Heart left ventricle (tissue), 16 donors: ENCODE measurements around the gene VGLL3. TPM values are rescaled to one million over a fixed set of nuclear protein-coding genes. Genes with fewer than 3 reads are reported as not detected.

Experiments
- ATAC-seq, 4 donors: fragments of 200-7000 bp; cut with Tn5 transposase; one replicate each; pipeline ENCODE4 v1.9.1; 2020 to 2022; ENCODE audit warnings: moderate library complexity in 4 of 4, mild to moderate bottlenecking in 3 of 4, moderate number of reproducible peaks in 1 of 4
- DNase-seq, 5 donors: peaks; one replicate each; pipeline ENCODE4 v3.0.0-alpha.2; 2020
- H3K27ac ChIP-seq, 12 donors: fragments of 200-600 bp; sonication (generic) in 4 of 12; one replicate each; pipeline versions ENCODE4 v1.5.0 to v1.8.0; 2016 to 2022; ENCODE audit warnings: mild to moderate bottlenecking in 2 of 12
- H3K27me3 ChIP-seq, 9 donors: fragments of 200-600 bp; sonication (generic) in 2 of 9; one replicate each; pipeline versions ENCODE4 v1.5.1 to v1.8.0; 2016 to 2022; ENCODE audit warnings: mild to moderate bottlenecking in 3 of 9
- H3K36me3 ChIP-seq, 9 donors: fragments of 200-600 bp; sonication (generic) in 2 of 9; one replicate each; pipeline versions ENCODE4 v1.5.0 to v1.8.0; 2018 to 2022; ENCODE audit warnings: mild to moderate bottlenecking in 2 of 9
- H3K4me1 ChIP-seq, 12 donors: fragments of 200-600 bp; sonication (generic) in 4 of 12; one replicate each; pipeline versions ENCODE4 v1.5.0 to v1.8.0; 2016 to 2022; ENCODE audit warnings: mild to moderate bottlenecking in 3 of 12
- H3K4me3 ChIP-seq, 12 donors: fragments of 200-600 bp; sonication (generic) in 4 of 12; one replicate each; pipeline versions ENCODE4 v1.5.0 to v1.8.0; 2017 to 2022; ENCODE audit warnings: mild to moderate bottlenecking in 9 of 12, moderate library complexity in 4 of 12
- H3K9me3 ChIP-seq, 12 donors: fragments of 200-600 bp; sonication (generic) in 4 of 12; one replicate each; pipeline versions ENCODE4 v1.5.0 to v1.8.0; 2016 to 2022; ENCODE audit warnings: mild to moderate bottlenecking in 1 of 12
- POLR2A ChIP-seq, 2 donors: fragments of 450-650 bp; IDR thresholded peaks; one replicate each; pipeline ENCODE4 v1.6.1; 2017; ENCODE audit warnings: antibody characterized with exemption in 2 of 2, mild to moderate bottlenecking in 2 of 2, moderate library complexity in 2 of 2
- WGBS, 4 donors: extraction: QIAGEN DNeasy Blood & Tissue Kit in 2 of 4; methylation state at CpG; one replicate each; pipeline versions ENCODE4 v1.1.5 to v1.1.7; 2013 to 2018; 5-methylcytosine and 5-hydroxymethylcytosine counted together
- intact Hi-C, 10 donors: fragments of 100-400 bp; cut with DNase I; formaldehyde crosslinking; loops; one replicate each; pipeline versions ENCODE4 v1.11.1 to v1.14.2; 2022
- polyA plus RNA-seq, 2 donors: library from polyadenylated mRNA; stranded (reverse); fragments of 200-250 nt; gene quantifications; one replicate each; pipeline ENCODE4 v1.2.3, GENCODE V29; 2013
- total RNA-seq, 9 donors: library from RNA; depleted of rRNA in 2 of 9; stranded (reverse); fragments of >200 nt in 2 of 9; fragmentation: NEBNext Ultra II Directional in 3 of 9; extraction: Animal tissue kit (Norgen Biotek cat#: 25700) in 3 of 9; gene quantifications; one replicate each; pipeline versions ENCODE4 v1.1.0 to v1.2.4, GENCODE V29; 2016 to 2023
- TF ChIP-seq, protein P1 (sequence below), 12 donors: fragments of 200-600 bp; sonication (generic) in 4 of 12; IDR thresholded peaks; one replicate each; pipeline versions ENCODE4 v1.5.0 to v1.8.0; 2018 to 2022; ENCODE audit warnings: antibody characterized with exemption in 12 of 12, mild to moderate bottlenecking in 5 of 12
- donor health status: ischemic (EF 13 %, LVEDD 7.1; RV severe dilation, severe dysfunction).
- donor health status: healthy with polysubstance abuse.
- donor health status: DM: no; HTN: yes; CAD: no.
- donor health status: DM: no; HTN: no; CAD: no.
- donor health status: ischemic (EF 25% LVEDD 6.9; RV normal size, moderate dysfunction).
- donor health status: ischemic (EF 25% LVEDD 5.7; RV mildly dilated, moderate dysfunction).
- donor health status: healthy.
- donor health status: DM: yes; HTN: yes; CAD: no.
- donor health status: ischemic (EF 35%, LVEDD 5.7; RV mildly dilated, moderate dysfunction).
- donor health status: nonischemic (EF 11% LVEDD 7.7; RV severe dilation, severe dysfunction).
- donor health status: DM: yes; HTN: yes; CAD: no.
- donor health status: PGD.
- donor health status: ischemic (EF 29% LVEDD 5.4; RV normal size, mild dysfunction).
- donor health status: nonischemic (EF 23%, LVEDD 6.1; RV moderate dilation, normal function).

The VGLL3 gene
- total and polyA plus RNA-seq, 11 donors, result 0.65 to 25.4 (median 6.3) TPM

DNA sequence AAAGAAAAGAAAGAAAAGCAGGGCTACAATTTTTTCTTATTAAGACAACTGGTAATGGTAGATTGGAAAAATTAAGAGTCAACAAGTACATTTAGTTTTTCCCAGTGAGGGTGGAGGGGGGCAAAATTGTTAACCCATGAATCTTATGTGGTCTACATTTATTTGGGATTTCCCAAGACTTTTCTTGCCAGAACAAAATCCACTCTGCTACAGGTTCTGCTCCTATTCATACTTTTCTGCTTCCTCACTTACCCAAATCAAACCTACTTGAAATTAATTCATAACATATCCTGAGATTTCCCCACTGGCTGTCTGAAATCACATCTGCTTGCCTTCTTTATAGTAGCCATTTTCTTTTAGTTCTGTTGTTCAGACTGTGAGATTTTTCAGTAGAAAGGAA lies 41.1 kb downstream of the VGLL3 start:
- no peak for ATAC-seq
- H3K27ac ChIP-seq, result no peak overlapping the region

DNA sequence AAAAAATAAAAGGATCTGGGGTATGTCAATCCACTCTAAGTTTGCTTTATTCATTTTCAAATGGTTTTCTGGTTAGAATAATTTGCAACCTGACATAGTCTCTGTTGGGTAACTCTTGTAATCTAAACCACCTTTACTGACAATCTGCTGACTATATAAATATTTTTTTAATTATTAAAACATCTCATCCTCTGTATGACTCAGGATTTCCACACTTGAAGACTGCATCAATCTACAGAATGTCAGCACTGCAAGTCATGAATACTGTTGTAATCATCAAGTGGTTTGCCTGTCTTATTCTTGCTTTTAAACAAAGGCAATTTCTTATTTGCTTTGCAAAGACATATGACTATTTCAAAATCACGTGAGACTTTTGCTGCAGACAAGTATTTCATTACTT lies 42.1 kb downstream of the VGLL3 start:
- H3K36me3 ChIP-seq, result peaks cover 0 to 9% (median 0%) of the 10 kb centered on the region in 9 donors
- WGBS, 4 donors, result 74 to 81% (median 75%) methylated on average over 1 of the region's 1 CpG

More for the DNA sequence above, 41.1 kb downstream of the VGLL3 start:
- no peak for DNase-seq
- Histone ChIP-seq H3K27me3 (no peaks in the 10 kb centered on the region), H3K9me3 (no peaks in the 10 kb centered on the region), H3K4me3 (no peak overlapping the region), H3K36me3 (peaks cover 0 to 7% (median 0%) of the 10 kb centered on the region in 9 donors), H3K4me1 (peaks cover 0 to 6% (median 0%) of the 10 kb centered on the region in 12 donors)
- intact Hi-C loops, result no loop called here
- TF ChIP-seq, protein P1, sequence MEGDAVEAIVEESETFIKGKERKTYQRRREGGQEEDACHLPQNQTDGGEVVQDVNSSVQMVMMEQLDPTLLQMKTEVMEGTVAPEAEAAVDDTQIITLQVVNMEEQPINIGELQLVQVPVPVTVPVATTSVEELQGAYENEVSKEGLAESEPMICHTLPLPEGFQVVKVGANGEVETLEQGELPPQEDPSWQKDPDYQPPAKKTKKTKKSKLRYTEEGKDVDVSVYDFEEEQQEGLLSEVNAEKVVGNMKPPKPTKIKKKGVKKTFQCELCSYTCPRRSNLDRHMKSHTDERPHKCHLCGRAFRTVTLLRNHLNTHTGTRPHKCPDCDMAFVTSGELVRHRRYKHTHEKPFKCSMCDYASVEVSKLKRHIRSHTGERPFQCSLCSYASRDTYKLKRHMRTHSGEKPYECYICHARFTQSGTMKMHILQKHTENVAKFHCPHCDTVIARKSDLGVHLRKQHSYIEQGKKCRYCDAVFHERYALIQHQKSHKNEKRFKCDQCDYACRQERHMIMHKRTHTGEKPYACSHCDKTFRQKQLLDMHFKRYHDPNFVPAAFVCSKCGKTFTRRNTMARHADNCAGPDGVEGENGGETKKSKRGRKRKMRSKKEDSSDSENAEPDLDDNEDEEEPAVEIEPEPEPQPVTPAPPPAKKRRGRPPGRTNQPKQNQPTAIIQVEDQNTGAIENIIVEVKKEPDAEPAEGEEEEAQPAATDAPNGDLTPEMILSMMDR (IDR thresholded peaks at IDR 0.05), result no peak
- no peak for TF ChIP-seq POLR2A (IDR thresholded peaks at IDR 0.05)

DNA sequence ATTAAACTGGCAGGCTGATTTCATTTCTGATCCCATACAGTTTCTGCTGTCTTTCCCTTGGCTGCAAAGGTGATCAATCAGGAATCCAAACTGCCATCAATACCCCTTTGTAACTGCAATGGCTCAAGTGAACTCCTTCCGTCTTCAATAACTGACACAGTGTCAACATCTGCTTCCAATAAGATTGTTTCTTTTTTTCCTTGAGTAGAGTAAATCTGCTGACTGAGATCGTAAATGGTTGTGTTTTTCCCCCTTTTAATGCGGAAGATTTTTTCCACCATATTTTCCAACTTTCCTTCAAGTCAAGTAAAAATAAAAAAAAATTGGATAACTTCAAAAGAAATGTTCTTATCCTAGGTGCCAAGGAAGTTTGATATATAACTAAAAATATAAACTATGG lies 48.7 kb downstream of the VGLL3 start:
- ATAC-seq, result no peak
- no peak for DNase-seq
- 80 to 91% (median 84%) methylated on average over 3 of the region's 3 CpGs for WGBS, 4 donors
- TF ChIP-seq, protein P1 (IDR thresholded peaks at IDR 0.05), result no peak
- TF ChIP-seq POLR2A (IDR thresholded peaks at IDR 0.05), result no peak
- Histone ChIP-seq H3K27ac (no peak overlapping the region), H3K36me3 (peaks cover 0 to 9% (median 0%) of the 10 kb centered on the region in 9 donors), H3K27me3 (no peaks in the 10 kb centered on the region), H3K9me3 (no peaks in the 10 kb centered on the region), H3K4me1 (peaks cover 0 to 13% (median 0%) of the 10 kb centered on the region in 12 donors), H3K4me3 (no peak overlapping the region)
- intact Hi-C loops, result no loop called here

More for the DNA sequence above, 42.1 kb downstream of the VGLL3 start:
- Histone ChIP-seq H3K9me3 (no peaks in the 10 kb centered on the region), H3K4me1 (no peaks in the 10 kb centered on the region), H3K4me3 (no peak overlapping the region), H3K27ac (no peak overlapping the region), H3K27me3 (no peaks in the 10 kb centered on the region)
- intact Hi-C loops, result no loop called here
- DNase-seq, result no peak
- ATAC-seq, result no peak
- TF ChIP-seq, protein P1 (IDR thresholded peaks at IDR 0.05), result no peak
- TF ChIP-seq POLR2A (IDR thresholded peaks at IDR 0.05), result no peak

DNA sequence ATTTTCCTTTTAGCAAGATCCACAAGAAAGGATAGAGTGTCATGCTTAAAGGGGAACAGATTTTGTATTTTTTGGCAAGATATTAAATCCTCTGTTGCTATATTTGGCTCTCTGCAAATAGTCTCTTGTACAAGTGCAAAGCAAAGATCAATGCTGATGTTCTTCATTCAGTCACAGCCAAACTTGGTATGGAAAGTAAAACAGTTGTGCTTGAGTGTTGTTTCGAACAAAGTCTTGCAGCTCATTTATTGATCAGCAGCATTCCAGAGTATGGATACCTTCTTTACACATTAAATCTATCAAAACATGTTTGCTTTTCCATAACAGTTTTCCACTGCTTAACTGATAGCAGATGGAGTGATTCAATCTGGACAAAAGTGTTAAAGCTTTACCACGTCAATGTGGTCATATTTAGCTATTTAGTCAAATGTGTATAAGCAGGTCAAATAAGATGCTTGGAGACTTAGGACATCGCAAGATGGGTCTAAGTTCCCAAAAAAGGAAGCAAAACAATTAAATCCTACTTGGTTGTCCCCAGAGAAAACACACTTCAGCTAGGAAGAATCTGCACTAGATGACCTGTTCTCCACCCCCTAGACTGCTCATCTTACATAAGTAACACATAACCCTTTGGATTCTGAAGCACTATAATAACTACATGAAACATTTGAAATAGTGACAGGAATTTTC lies 52.4 kb downstream of the VGLL3 start:
- TF ChIP-seq POLR2A (IDR thresholded peaks at IDR 0.05), result no peak
- TF ChIP-seq, protein P1 (IDR thresholded peaks at IDR 0.05), result no peak
- Histone ChIP-seq H3K36me3 (no peaks in the 10 kb centered on the region), H3K4me3 (no peak overlapping the region), H3K27ac (peak overlapping the region in 1 of 12 donors; percentile 49), H3K9me3 (no peaks in the 10 kb centered on the region), H3K27me3 (no peaks in the 10 kb centered on the region), H3K4me1 (peaks cover 0 to 13% (median 0%) of the 10 kb centered on the region in 12 donors)
- intact Hi-C loops, result no loop called here
- 43 to 63% (median 49%) methylated on average over 3 of the region's 3 CpGs for WGBS, 4 donors
- ATAC-seq, result peak in 3 of 4 donors; percentile 41 to 53 (median 47)
- DNase-seq, result no peak
